ENCODE measurements around the gene KIRREL3.

KIRREL3 gene

GRCh38 chr11:126477535-126478305 lies 522.9 kb downstream of the KIRREL3 start:
- no peak for DNase-seq

DNA sequence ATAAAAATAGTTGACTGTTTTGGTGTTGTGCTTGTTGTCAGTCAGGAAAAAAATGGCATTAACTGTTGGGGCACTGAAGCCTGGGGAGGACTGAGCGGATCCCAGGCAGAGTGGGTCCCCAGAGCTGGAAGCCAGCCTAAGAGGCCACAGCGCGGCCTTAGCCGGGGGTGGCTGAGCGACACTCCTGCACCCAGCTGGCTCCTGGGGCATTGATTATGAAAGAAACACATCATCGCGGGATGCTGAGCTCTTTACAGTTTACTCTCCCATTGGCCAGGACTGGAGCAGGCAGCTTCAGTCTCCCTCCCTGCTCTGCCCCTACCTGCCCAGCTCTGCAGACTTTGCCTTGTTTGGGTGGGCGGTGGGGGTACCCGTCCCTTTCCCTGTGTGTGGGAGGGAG lies 523.6 kb downstream of the KIRREL3 start:
- DNase-seq, result no peak

GRCh38 chr11:126476266-126476924 lies 524.2 kb downstream of the KIRREL3 start:
- no peak for DNase-seq

DNA sequence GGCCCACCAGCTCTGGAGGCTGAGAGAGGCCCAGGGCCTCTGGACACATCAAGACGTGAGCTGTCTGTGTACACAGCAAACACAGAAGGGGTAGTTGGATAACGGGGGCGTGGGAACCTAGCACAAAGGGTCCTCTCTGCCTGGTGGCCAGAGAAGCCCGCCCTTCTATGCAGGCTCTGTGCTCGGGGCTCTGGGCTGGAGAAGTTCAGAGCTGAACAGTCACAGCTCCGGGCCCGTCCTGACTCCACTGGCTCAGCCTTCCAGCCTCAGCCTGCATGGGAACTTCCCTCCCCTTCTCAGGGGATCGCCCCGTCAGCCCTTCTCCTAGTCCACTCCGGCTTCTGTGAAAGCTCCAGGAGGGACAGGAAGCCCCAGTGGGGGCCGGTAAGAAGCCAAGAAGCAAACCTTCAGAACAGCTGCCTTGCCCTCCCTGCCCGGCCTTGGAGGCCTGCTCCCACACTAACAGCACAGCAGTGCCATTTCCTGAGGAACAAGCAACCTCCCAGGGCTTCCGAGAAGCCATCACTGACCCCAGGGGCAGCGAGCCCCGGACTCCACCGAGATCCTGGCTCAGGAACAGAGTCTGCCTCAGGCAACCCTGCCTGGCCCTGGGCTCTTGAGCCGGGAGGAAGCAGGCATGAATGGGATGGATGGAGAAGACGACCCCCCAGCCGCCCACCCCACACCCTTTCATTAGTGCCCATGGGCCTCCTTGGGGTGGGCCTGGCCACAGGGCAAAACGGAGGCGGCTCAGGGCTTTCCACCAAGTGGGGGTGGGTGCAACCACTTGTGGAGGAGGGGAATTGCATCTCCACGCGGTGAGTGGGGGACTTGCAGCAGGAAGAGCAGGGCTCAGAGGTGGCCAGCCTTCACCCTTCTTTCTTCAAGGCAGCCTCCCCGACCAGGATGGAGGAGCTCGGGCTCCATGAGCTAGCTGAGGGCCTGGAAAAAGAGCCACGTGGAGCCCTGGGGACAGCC lies 525.3 kb downstream of the KIRREL3 start:
- DNase-seq, result no peak

- DNase-seq, result no peak
These were observed 526.4 kb downstream of the KIRREL3 start for GRCh38 chr11:126474220-126474619.

- no peak for DNase-seq
These were observed 527.3 kb downstream of the KIRREL3 start for GRCh38 chr11:126473269-126473668.

GRCh38 chr11:126469311-126469710 lies 531.3 kb downstream of the KIRREL3 start:
- DNase-seq, result no peak

GRCh38 chr11:126468102-126468521 lies 532.5 kb downstream of the KIRREL3 start:
- no peak for DNase-seq

DNA sequence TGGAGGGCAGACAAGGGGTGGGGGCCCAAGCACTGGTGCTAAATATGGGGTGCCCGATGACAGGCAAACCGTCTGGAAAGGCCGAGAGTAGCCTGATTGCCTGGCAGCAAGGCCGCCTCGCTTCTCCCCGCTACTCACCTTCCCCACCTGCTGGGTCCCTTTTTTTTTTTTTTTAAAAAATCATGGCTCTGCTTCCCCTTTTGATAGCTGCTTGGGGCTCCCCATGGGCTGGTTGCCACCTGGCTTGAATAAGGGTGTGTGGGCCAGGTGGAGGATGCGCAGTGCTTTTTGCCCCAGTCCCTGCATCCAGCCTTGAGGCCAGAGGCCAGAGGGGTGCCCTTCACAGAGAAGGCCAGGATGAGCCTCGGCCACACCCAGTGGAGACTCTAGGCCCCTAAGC lies 533.1 kb downstream of the KIRREL3 start:
- no peak for DNase-seq

GRCh38 chr11:126467046-126467370 lies 533.6 kb downstream of the KIRREL3 start:
- no peak for DNase-seq

DNA sequence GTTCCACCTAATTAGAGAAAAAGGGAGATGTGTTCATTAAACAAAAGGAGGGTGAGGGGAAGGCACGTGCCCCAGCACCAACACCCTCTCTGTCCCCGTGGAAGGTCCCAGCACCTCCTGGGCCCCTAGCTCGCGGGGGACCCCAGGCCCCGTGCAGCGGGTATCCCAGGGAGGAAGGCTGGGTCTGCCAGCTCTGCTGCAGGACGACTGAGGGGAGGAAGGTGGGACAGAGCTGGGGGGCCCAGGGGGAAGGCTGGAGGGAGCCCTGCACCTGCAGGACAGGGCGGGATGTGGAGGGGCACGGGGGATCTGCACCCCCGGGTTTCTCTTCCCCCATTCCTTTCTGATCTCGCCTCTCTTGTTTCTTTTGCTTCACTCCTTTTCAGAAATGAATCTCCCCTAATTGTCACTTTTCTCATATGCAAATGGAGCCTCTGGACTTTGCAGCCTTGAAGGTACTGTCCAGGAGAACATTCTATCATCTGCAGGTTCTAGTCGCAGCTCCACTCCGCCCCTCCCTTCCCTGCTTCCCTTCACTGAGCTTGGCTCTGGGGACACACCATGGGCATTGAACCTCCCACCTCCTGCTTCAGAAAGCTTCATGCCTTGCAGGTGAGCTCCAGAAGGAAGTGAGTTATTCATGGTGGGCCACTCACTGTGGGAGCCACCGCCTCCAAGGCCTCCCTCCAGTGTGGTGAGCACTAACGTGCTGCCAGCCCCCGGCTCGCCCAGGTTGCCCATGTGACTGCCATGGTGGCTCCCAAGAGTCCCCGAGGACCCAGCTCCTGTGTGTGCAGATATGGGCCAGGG lies 534.1 kb downstream of the KIRREL3 start:
- no peak for DNase-seq

DNA sequence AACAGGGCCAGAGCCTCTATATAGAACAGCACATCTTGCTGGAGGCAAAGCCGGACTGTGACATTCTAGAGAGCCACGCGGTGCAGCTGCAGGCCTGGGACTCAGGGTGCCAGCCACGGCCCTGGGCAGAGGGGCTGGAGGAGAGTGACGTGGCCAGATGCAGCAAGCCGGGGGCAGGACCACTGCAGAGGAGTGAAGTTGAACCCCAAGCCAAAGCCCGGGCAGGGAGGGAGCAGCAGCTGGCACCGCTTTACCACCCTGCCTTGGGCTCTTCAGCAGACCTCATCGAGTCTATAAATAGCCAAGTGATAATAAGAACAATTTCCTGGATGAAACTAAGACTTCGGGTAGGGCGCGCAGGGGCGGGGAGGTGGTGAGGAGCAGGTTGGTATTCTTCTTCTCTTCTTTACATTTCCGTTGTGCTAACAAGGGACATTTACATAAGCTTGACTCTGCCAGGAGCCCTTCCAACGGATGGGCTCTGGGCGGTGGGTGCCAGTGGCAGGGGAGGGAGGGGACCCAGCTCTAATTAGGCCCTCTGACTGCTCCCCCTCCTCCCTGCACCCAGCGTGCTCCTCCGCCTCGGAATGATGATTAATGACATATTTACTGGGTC lies 534.9 kb downstream of the KIRREL3 start:
- DNase-seq, result peak; percentile 65

DNA sequence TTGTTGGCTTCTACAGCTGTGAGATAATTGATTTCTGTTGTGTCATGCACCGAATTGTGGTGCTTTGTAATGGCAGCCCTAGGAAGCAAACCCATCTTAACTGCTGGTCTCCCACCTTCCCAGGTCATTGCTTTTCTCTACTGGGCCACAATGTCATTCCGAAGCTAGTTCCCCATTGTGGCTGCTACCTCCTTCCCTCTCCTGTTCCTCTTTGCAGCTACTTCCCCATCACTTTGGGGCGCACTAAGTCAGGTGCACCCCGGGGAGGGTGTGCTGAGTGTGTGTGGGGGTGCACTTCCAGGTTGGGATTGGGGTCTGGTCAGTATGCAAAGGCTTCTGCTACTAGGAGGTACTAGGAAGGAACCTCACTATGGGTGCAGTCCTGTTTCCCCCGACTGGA lies 535.8 kb downstream of the KIRREL3 start:
- no peak for DNase-seq

DNA sequence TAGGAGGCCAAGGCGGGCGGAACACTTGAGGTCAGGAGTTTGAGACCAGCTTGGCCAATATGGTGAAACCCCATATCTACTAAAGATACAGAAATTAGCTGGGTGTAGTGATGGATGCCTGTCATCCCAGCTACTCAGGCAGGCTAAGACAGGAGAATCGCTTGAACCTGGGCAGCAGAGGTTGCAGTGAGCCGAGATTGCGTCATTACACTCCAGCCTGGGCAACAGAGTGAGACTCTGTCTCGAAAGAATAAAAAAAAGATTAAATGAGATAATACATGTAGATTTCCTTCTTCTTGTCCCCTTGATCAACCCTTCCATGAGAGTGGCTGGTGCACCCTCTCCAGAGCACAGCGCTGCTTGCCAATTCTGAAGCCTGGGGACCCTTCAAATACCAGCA lies 538.1 kb downstream of the KIRREL3 start:
- DNase-seq, result no peak

DNA sequence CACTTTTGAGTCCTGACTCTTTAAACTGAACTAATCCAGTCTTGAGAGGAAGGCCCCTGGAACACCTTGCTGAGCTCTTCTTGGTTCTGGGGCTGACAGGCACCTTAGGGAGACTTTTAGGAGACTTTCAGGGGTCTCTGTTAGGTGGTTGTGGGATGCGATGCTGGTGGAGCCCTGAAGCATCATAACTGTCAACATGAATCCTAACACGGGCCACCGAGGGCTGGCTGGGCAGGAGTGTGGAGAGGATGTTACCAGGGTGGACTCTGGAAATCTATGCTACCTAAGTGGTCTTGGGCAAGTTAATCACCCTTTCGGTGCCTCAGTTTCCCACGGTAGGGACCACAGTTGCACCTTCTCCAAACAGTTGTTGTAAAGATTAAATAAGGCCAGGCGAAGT lies 538.6 kb downstream of the KIRREL3 start:
- DNase-seq, result no peak

DNA sequence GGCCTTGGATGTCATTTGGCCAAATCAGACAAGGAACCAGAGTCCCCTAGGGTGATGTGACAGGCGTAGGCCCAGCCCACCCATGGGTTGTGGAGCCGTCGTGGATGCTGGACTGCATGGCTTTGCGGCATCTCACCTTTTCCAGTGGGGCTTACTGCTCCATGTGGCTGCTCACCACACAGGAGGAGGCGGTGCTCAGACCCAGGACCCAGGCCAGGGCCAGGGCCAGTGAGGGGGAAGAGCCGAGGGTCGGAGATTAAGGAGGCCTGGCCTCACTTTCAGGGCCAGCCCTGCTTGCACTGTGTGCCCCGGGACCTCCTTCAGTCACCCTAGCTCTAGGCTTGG lies 539.5 kb downstream of the KIRREL3 start:
- DNase-seq, result no peak

DNA sequence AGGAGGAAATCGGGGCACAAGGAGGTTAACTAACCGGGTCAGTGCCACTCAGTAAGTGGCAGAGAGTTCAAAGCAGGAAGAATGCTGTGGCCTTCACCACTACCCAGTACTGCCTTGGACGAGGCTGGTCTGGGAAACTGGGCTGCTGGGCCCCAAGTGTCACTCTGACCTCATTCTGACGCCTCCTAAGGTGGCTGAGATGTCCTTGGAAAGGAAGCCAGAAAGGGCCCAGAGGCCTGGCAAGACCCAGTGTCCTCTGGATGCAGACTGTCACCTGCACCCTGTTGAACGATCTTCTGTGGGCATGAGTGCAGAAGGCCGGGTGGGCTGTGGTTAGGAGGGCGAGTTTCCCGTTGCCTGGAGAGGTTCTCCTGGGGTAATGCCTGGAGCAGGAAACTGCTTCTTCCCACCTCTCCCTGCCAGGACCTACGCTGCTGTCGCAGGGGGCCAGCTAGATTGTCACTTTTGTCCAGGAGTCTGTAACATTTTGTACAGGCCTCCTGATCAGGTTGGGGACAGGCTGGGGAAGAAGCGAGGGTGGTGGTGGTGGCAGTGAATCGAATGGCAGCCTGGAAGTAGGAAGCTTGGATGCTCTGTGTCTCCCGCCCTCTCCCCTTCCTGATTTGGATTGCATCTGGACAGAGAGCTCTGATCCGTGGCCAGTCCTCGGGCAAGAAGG lies 540.0 kb downstream of the KIRREL3 start:
- no peak for DNase-seq

GRCh38 chr11:126459691-126460281 lies 540.8 kb downstream of the KIRREL3 start:
- no peak for DNase-seq

DNA sequence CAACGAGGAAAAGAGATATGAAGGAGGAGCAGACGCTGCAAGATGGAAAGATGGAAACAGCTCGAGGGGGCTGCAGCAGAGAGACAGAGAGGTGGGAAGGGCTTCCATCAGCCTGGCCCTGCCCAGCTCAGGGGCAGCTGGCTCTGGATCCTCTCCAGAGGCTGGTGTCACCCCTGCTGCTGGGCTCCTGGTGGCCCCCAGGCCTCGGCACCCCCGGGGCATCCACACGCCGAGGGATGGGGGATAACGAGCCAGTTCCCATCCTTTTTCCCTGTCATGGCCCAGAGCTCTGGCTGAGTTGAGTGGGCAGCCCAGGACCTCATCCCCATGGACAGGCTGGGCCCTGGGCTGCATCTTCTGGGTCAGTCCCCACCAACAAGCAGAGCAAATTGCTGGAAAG lies 542.8 kb downstream of the KIRREL3 start:
- DNase-seq, result no peak

- no peak for DNase-seq
These were observed 543.6 kb downstream of the KIRREL3 start for GRCh38 chr11:126456783-126457542.
